Osteoblast (primary cell): ENCODE data around the gene PLAU. TPM values are rescaled to one million over a fixed set of nuclear protein-coding genes. Genes with fewer than 3 reads are reported as not detected.

Source experiments
- DNase-seq: peaks from one replicate; pipeline ENCODE4 v3.0.0; 2011; ENCODE audit warnings: low spot score, mixed read lengths; ENCODE audit not compliant: insufficient read length; ENCODE audit errors: missing footprints
- H2AFZ ChIP-seq: 2 replicates; pipeline ENCODE4 v1.6.0; 2011; ENCODE audit warnings: mild to moderate bottlenecking, low read length
- H3K27ac ChIP-seq: 2 replicates; pipeline ENCODE4 v1.5.1; 2011; ENCODE audit warnings: mild to moderate bottlenecking, low read depth, low read length, moderate library complexity
- H3K27me3 ChIP-seq: 2 replicates; pipeline ENCODE4 v1.6.0; 2012; ENCODE audit warnings: mild to moderate bottlenecking, control low read depth, inconsistent platforms, low read length, moderate library complexity; ENCODE audit not compliant: insufficient read depth
- H3K36me3 ChIP-seq: 2 replicates; pipeline ENCODE4 v1.5.1; 2011; ENCODE audit warnings: mild to moderate bottlenecking, low read length, control low read depth, moderate library complexity; ENCODE audit not compliant: insufficient read depth
- H3K4me1 ChIP-seq: 2 replicates; pipeline ENCODE4 v1.5.1; 2011; ENCODE audit warnings: mild to moderate bottlenecking, low read length, control low read depth, moderate library complexity; ENCODE audit not compliant: insufficient read depth
- H3K4me2 ChIP-seq: 2 replicates; pipeline ENCODE4 v1.6.0; 2011; ENCODE audit warnings: mild to moderate bottlenecking, low read length; ENCODE audit not compliant: insufficient read depth
- H3K4me3 ChIP-seq: fragments of 200-600 bp; sonication (generic); 3 replicates; pipeline ENCODE4 v1.5.1; 2012; ENCODE audit warnings: mild to moderate bottlenecking, low read length, inconsistent platforms; ENCODE audit not compliant: insufficient read depth
- H3K79me2 ChIP-seq: 2 replicates; pipeline ENCODE4 v1.6.0; 2012; ENCODE audit warnings: mild to moderate bottlenecking, low read length, control low read depth, inconsistent platforms; ENCODE audit not compliant: insufficient read depth
- H3K9me3 ChIP-seq: 2 replicates; pipeline ENCODE4 v1.5.1; 2011; ENCODE audit warnings: low read depth, low read length, control low read depth
- H4K20me1 ChIP-seq: 2 replicates; pipeline ENCODE4 v1.6.0; 2012; ENCODE audit warnings: mild to moderate bottlenecking, low read length, control low read depth; ENCODE audit not compliant: insufficient read depth
- total RNA-seq: library from RNA; depleted of rRNA; stranded (reverse); fragments of >200 nt; gene quantifications from 2 replicates; pipeline ENCODE4 v1.2.3, GENCODE V29; 2012
- TF ChIP-seq, protein P1 (sequence below): IDR thresholded peaks from 2 replicates; pipeline ENCODE4 v1.5.1; 2011; ENCODE audit warnings: mild to moderate bottlenecking, low read depth, low read length, moderate library complexity; ENCODE audit errors: extremely low read depth

Gene PLAU
- total RNA-seq, 1 donor: 27.9 TPM

DNA sequence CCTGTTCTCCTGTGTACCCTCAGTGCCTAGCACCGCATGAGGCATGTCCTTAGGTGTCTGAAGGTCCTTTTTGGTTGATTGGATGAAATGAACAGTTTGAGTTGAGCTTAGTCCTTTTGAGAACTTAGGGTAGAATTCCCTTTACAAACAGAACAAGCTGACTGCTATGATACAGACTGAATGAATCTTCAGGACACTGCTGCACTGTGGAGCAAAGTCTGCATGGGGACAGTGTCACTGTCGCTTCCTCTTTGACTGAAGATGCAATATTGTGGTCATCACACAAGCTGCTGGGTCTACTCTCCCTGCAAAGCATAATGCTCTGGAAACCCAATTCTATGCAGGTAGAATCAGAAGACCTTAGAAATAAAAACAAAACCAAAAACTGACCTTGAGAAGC is 8.6 kb upstream of the PLAU start:
- H3K9me3 ChIP-seq: no peaks in the 10 kb centered on the region
- no peak overlapping the region for H3K27ac ChIP-seq
- TF ChIP-seq, protein P1, sequence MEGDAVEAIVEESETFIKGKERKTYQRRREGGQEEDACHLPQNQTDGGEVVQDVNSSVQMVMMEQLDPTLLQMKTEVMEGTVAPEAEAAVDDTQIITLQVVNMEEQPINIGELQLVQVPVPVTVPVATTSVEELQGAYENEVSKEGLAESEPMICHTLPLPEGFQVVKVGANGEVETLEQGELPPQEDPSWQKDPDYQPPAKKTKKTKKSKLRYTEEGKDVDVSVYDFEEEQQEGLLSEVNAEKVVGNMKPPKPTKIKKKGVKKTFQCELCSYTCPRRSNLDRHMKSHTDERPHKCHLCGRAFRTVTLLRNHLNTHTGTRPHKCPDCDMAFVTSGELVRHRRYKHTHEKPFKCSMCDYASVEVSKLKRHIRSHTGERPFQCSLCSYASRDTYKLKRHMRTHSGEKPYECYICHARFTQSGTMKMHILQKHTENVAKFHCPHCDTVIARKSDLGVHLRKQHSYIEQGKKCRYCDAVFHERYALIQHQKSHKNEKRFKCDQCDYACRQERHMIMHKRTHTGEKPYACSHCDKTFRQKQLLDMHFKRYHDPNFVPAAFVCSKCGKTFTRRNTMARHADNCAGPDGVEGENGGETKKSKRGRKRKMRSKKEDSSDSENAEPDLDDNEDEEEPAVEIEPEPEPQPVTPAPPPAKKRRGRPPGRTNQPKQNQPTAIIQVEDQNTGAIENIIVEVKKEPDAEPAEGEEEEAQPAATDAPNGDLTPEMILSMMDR: no peak
- H3K36me3 ChIP-seq: no peaks in the 10 kb centered on the region
- no peak for DNase-seq
- H3K4me1 ChIP-seq: peaks cover 36% of the 10 kb centered on the region
- no peaks in the 10 kb centered on the region for H3K27me3 ChIP-seq
- H4K20me1 ChIP-seq: no peaks in the 10 kb centered on the region
- no peaks in the 10 kb centered on the region for H3K79me2 ChIP-seq
- no peak overlapping the region for H3K4me3 ChIP-seq
- H2AFZ ChIP-seq: no peak overlapping the region
- H3K4me2 ChIP-seq: no peak overlapping the region

DNA sequence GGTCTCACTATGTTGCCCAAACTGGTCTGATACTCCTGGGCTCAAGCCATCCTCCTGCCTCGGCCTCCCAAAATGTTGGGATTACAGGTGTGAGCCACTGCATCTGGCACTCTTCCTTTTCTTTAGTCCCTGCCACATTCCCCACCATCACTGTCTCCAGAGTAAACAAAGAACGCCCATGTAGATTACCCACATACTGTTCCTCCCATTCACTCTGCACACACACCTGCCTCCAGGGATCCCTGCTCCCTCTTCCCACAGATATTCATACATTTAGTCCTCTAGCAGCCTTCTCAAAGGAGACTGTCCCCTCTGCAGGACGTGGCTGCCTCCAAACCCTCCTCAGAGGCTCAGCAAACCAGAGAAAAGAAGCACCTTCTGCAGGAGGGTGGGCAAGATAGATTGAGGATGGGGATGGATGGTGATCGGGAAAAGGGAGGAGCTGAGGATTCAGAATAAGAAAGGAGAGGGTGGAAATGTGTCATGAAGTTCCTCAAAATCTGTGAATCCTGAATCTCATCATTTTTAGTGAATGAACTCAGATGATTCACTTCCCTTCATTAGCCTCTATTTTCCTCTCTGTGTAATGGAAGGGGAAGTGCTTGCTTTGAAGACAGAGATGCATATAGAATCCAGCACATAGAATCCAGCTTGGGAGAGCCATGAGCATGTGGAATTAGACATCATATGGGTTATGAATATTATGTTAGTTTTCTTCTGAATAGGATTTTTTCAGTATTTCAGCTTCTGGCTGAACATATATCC is 5.5 kb upstream of the PLAU start:
- DNase-seq: no peak
- H3K4me1 ChIP-seq: peaks cover 45% of the 10 kb centered on the region
- no peak overlapping the region for H3K4me2 ChIP-seq

DNA sequence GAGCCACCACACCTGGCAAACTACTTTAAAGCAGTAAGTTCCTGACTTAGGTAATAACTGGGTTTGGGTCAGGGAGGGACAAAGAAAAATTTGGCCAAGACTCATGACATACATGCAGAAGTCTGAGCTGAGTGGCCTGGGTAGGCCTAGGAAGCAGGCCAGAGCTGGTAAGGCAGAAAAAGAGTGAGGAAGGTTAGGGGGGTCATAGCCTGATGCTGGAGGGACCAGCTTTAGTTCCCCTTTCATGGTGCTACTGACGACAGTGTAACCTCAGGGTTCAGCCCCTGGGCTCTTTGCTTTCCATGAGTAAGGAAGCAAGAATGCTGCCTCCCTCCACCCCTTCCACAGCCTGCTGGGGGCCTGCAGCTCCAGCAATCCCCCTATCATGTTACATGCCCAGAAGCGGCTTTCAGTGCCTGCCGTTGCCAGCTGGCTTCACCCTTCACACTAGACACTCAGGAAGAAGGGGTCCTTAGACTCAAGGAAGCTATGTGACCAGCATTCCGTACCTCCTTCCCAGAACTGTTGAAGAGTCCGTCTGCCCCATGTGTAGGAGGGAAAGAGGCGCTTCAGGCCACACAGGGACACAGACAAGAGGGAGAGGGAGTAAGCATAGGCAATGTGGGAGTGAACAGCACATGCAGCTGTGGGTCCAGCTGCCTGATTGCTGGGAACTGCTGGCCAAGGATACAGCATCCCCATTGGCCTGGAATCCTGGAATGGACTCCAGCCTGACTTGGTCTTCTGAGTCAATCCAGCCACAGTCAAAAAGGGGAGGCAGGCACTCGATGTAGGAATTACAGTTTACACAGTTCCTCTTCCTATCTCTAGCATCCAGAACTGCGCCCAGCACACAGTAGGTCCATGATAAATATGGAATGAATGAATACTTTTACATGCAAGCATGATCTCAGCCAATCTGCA is 4.1 kb upstream of the PLAU start:
- TF ChIP-seq, protein P1: no peak
- no peaks in the 10 kb centered on the region for H3K27me3 ChIP-seq
- peak overlapping the region; percentile 91 for H3K27ac ChIP-seq
- H3K36me3 ChIP-seq: no peaks in the 10 kb centered on the region
- H3K4me1 ChIP-seq: peaks cover 50% of the 10 kb centered on the region
- no peaks in the 10 kb centered on the region for H4K20me1 ChIP-seq
- no peaks in the 10 kb centered on the region for H3K9me3 ChIP-seq
- peak overlapping the region; percentile 82 for H2AFZ ChIP-seq
- peak overlapping the region; percentile 12 for H3K4me3 ChIP-seq
- DNase-seq: peak; percentile 95
- H3K4me2 ChIP-seq: peak overlapping the region; percentile 76
- peaks cover 5% of the 10 kb centered on the region for H3K79me2 ChIP-seq

More for the DNA sequence above, 5.5 kb upstream of the PLAU start:
- Histone ChIP-seq H3K79me2 (no peaks in the 10 kb centered on the region), H3K27ac (peak overlapping the region; percentile 91), H3K4me3 (no peak overlapping the region), H3K27me3 (no peaks in the 10 kb centered on the region), H4K20me1 (no peaks in the 10 kb centered on the region), H3K9me3 (no peaks in the 10 kb centered on the region), H2AFZ (peak overlapping the region; percentile 18), H3K36me3 (no peaks in the 10 kb centered on the region)
- TF ChIP-seq, protein P1: no peak
